ENCODE measurements around the gene KIRREL3.

The KIRREL3 gene

DNA sequence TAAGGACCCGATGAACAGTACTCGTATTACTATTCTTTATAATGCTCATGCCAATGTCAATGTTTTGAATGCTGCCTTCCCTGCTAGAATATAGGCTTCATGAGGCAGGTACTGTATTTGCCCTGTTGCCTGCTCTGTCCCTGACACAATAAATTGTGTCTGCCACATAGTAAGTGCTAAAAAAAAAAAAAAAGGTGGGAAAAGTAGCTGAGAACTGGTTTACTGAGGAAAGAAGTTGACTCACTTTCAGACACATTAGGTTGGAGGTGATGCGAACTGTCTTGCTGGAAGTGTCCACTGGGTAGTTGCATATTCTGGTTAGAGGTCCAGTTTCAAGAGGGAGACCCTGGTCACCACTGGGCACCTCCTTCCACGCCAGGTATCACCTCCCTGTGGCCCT, 255.9 kb downstream of the KIRREL3 start:
- TF ChIP-seq, protein P1, sequence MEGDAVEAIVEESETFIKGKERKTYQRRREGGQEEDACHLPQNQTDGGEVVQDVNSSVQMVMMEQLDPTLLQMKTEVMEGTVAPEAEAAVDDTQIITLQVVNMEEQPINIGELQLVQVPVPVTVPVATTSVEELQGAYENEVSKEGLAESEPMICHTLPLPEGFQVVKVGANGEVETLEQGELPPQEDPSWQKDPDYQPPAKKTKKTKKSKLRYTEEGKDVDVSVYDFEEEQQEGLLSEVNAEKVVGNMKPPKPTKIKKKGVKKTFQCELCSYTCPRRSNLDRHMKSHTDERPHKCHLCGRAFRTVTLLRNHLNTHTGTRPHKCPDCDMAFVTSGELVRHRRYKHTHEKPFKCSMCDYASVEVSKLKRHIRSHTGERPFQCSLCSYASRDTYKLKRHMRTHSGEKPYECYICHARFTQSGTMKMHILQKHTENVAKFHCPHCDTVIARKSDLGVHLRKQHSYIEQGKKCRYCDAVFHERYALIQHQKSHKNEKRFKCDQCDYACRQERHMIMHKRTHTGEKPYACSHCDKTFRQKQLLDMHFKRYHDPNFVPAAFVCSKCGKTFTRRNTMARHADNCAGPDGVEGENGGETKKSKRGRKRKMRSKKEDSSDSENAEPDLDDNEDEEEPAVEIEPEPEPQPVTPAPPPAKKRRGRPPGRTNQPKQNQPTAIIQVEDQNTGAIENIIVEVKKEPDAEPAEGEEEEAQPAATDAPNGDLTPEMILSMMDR (conservative IDR thresholded peaks at IDR 0.05; ENCODE audit: low read depth, low read length) = no peak
- H3K4me3 ChIP-seq (ENCODE audit: low read length) = no peak overlapping the region
- DNase-seq (ENCODE audit: low read depth) = no peak

- no peak for DNase-seq (ENCODE audit: low read depth)
- TF ChIP-seq, protein P1 (conservative IDR thresholded peaks at IDR 0.05; ENCODE audit: low read depth, low read length) = no peak
- no peak overlapping the region for H3K4me3 ChIP-seq (ENCODE audit: low read length)
Measured at GRCh38 chr11:126743628-126744027, 256.9 kb downstream of the KIRREL3 start.

GRCh38 chr11:126742582-126742981, 258.0 kb downstream of the KIRREL3 start:
- DNase-seq (ENCODE audit: low read depth) = no peak
- TF ChIP-seq, protein P1 (conservative IDR thresholded peaks at IDR 0.05; ENCODE audit: low read depth, low read length) = no peak

DNA sequence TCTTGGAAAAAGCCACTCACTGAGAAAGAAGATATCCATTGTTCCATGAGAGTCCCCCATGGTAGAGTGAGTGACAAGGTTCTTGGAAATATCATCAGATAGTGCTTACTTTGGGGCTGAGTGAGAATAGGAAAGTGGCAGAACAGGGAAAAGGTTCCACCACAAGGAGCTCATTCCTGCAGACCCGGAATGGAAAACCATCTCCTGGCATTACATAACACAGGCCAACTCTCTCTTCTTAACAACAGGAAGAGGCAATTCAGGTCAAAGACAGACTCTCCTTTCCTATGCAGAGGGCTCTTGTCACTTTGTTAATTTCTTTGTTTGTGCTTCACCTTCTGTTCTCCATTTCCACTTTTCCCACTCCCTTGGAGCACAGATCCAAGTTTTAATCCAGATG, 259.7 kb downstream of the KIRREL3 start:
- TF ChIP-seq, protein P1 (conservative IDR thresholded peaks at IDR 0.05; ENCODE audit: low read depth, low read length) = no peak
- no peak for DNase-seq (ENCODE audit: low read depth)
- no peak overlapping the region for H3K4me3 ChIP-seq (ENCODE audit: low read length)

More at GRCh38 chr11:126742582-126742981, 258.0 kb downstream of the KIRREL3 start:
- H3K4me3 ChIP-seq (ENCODE audit: low read length) = no peak overlapping the region

DNA sequence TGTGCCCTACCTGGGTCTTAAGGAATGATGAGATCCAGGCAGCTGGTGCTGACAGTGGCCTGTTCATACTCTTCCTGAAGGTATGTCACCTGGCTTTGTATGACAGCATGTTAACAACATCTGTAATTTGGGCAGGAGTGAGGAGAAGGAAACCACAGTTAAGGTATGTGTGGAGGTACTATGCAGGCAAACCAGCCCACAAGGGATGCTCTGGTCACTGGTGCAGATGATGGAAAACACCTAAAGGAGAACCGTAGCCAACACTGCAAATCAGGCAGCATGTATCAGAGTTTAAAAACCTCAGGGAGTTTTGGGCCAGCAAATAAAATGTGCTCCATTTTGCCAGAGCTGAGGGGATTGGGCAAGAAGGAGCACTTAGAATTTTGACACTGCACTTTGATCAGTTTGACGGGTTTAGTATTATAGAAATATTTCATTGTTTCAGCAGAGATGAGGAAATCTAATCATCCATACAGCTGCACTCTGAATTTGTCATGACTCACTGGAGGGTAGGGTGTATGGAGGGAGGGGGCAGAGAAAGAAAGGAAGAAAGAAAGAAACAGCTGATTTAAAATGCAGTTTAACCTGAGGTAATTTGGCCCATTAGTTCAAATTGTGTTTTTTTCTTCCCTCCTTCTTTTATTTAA, 260.9 kb downstream of the KIRREL3 start:
- TF ChIP-seq, protein P1 (conservative IDR thresholded peaks at IDR 0.05; ENCODE audit: low read depth, low read length) = no peak
- no peak overlapping the region for H3K4me3 ChIP-seq (ENCODE audit: low read length)
- no peak for DNase-seq (ENCODE audit: low read depth)

GRCh38 chr11:126738295-126739031, 262.1 kb downstream of the KIRREL3 start:
- no peak for DNase-seq (ENCODE audit: low read depth)
- no peak overlapping the region for H3K4me3 ChIP-seq (ENCODE audit: low read length)
- TF ChIP-seq, protein P1 (conservative IDR thresholded peaks at IDR 0.05; ENCODE audit: low read depth, low read length) = no peak
